DMS114 treated with DMSO at 0.1 percent for 48 hours (cell line): Measurements from ENCODE around the gene DNER.
"Not testable (repeated sequence)": the region's sequence is repeated elsewhere in the genome, so short reads cannot be mapped to it uniquely, and the experiment has no call there.

Experiments used
- DNase-seq: peaks from one replicate; lab custom pipeline; 2025; ENCODE audit not compliant: unreplicated experiment; lab: John Stamatoyannopoulos, UW

Gene DNER

GRCh38 chr2:229409751-229410181 lies 304.6 kb downstream of the DNER start:
- DNase-seq: no peak

GRCh38 chr2:229408962-229409361 lies 305.4 kb downstream of the DNER start:
- DNase-seq: no peak

GRCh38 chr2:229408356-229408755 lies 306.0 kb downstream of the DNER start:
- no peak for DNase-seq

- DNase-seq: no peak
Measured at GRCh38 chr2:229407170-229407569, 307.2 kb downstream of the DNER start.

- no peak for DNase-seq
Measured at GRCh38 chr2:229405796-229406195, 308.6 kb downstream of the DNER start.

- no peak for DNase-seq
Measured at GRCh38 chr2:229403296-229403695, 311.1 kb downstream of the DNER start.

- no peak for DNase-seq
Measured at GRCh38 chr2:229401171-229401865, 313.0 kb downstream of the DNER start.

- no peak for DNase-seq
Measured at GRCh38 chr2:229393926-229394325, 320.4 kb downstream of the DNER start.

- no peak for DNase-seq
Measured at GRCh38 chr2:229392196-229392595, 322.2 kb downstream of the DNER start.

GRCh38 chr2:229388731-229389130 lies 325.6 kb downstream of the DNER start:
- no peak for DNase-seq

- no peak for DNase-seq
Measured at GRCh38 chr2:229387866-229388265, 326.5 kb downstream of the DNER start.

GRCh38 chr2:229380101-229380625 lies 334.2 kb downstream of the DNER start:
- DNase-seq: no peak

GRCh38 chr2:229378386-229378785 lies 336.0 kb downstream of the DNER start:
- no peak for DNase-seq

GRCh38 chr2:229376866-229377265 lies 337.5 kb downstream of the DNER start:
- DNase-seq: no peak

GRCh38 chr2:229375251-229375650 lies 339.1 kb downstream of the DNER start:
- no peak for DNase-seq

- DNase-seq: not testable (repeated sequence)
Measured at GRCh38 chr2:229373311-229373710, 341.0 kb downstream of the DNER start.

- DNase-seq: no peak
Measured at GRCh38 chr2:229372207-229372606, 342.1 kb downstream of the DNER start.

- no peak for DNase-seq
Measured at GRCh38 chr2:229371086-229371485, 343.3 kb downstream of the DNER start.

- DNase-seq: no peak
Measured at GRCh38 chr2:229370509-229370908, 343.8 kb downstream of the DNER start.

GRCh38 chr2:229363185-229363814 lies 351.1 kb downstream of the DNER start:
- DNase-seq: no peak

GRCh38 chr2:229350883-229351282 lies 363.5 kb downstream of the DNER start:
- DNase-seq: no peak

- no peak for DNase-seq
Measured at GRCh38 chr2:229350117-229350805, 364.1 kb downstream of the DNER start.
